A549 (cell line): ENCODE measurements around the gene WIPF3.

Experiments used
- EP300 ChIP-seq, 2 experiments: fragments of >200 bp; sonication (Bioruptor Twin); formaldehyde crosslinking; IDR thresholded peaks; 2 replicates in 1 of 2; 3 replicates in 1 of 2; pipeline ENCODE4 v1.6.1; 2016 to 2017
- POLR2AphosphoS2 ChIP-seq: conservative IDR thresholded peaks from 2 replicates; pipeline ENCODE4 v1.6.1; 2012; ENCODE audit warnings: low read length, improper control_type of control experiment, inconsistent platforms
- RFX5 ChIP-seq: fragments of 450-650 bp; IDR thresholded peaks from 2 replicates; pipeline ENCODE4 v1.7.1; 2014; ENCODE audit warnings: antibody characterized with exemption, mild to moderate bottlenecking, moderate library complexity
- TF ChIP-seq, protein P1 (sequence below): fragments of >200 bp; sonication (Bioruptor Twin); formaldehyde crosslinking; IDR thresholded peaks from 3 replicates; pipeline ENCODE4 v1.5.1; 2016

DNA sequence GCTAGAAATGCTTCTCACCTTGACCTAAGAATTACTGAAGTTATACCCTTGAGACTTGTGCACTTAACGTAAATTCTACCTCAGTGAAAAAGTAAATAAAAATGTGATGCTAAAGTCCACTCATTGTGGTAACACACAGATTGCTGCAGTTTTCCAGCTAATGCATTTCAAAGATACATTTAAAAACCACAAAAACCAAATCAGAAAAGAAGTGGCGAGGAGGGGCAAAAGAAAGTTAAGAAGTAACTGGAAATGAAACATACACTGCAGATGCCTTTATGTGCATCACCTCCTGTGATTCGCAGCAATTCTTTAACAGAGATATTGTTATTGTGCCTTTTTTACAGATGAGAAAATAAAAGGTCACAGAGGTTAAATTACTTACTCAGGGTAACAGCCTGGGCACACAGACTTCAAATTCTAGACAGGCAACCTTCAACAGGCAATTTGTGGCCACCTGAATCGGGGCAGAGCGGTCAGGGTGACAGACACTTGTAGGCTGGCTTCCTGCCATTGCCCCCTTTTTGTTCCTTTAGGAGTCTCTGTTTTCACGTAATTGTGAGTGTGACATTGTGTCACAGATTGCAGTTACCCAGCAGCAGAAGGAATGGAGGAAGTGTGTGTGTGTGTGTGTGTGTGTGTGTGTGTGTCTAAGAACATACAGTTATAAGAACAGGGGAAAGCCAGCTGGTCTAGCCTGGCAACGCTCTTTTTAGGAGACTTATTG lies 1.9 kb downstream of the WIPF3 start:
- TF ChIP-seq, protein P1, sequence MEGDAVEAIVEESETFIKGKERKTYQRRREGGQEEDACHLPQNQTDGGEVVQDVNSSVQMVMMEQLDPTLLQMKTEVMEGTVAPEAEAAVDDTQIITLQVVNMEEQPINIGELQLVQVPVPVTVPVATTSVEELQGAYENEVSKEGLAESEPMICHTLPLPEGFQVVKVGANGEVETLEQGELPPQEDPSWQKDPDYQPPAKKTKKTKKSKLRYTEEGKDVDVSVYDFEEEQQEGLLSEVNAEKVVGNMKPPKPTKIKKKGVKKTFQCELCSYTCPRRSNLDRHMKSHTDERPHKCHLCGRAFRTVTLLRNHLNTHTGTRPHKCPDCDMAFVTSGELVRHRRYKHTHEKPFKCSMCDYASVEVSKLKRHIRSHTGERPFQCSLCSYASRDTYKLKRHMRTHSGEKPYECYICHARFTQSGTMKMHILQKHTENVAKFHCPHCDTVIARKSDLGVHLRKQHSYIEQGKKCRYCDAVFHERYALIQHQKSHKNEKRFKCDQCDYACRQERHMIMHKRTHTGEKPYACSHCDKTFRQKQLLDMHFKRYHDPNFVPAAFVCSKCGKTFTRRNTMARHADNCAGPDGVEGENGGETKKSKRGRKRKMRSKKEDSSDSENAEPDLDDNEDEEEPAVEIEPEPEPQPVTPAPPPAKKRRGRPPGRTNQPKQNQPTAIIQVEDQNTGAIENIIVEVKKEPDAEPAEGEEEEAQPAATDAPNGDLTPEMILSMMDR: no peak
- no peak for TF ChIP-seq POLR2AphosphoS2
- TF ChIP-seq EP300 (IDR thresholded peaks at IDR 0.05): no peak
- TF ChIP-seq RFX5: no peak
